Activated naive CD4-positive, alpha-beta T cell treated with anti-CD3 and anti-CD28 coated beads, Interleukin-2, amount 50 U/mL, for 72 hours (primary cell): ENCODE data around the gene NAT9. TPM values are rescaled to one million over a fixed set of nuclear protein-coding genes. Genes with fewer than 3 reads are reported as not detected.

ENCODE experiments used
- ATAC-seq, 2 donors: fragments of 150-1000 bp; cut with Tn5 transposase; 2 replicates each; pipeline ENCODE4 v1.10.0; 2021; ENCODE audit warnings: mild to moderate bottlenecking in 2 of 2, moderate library complexity in 2 of 2
- DNase-seq, 2 donors: peaks; one replicate each; pipeline ENCODE4 v3.0.0; 2021 to 2022; ENCODE audit warnings: low spot score in 2 of 2
- H3K27ac Mint-ChIP-seq, 2 donors: one replicate each; pipeline ENCODE4 v1.8.0; 2022; ENCODE audit warnings: mild to moderate bottlenecking in 2 of 2, mixed read lengths in 2 of 2
- H3K36me3 Mint-ChIP-seq, 2 donors: one replicate each; pipeline ENCODE4 v1.8.0; 2022; ENCODE audit warnings: mixed read lengths in 2 of 2
- H3K9me3 Mint-ChIP-seq, 2 donors: one replicate each; pipeline ENCODE4 v1.8.0; 2022; ENCODE audit warnings: mixed read lengths in 2 of 2
- total RNA-seq, 2 donors: library from RNA; stranded (reverse); gene quantifications; one replicate each; pipeline ENCODE4 v1.2.3, GENCODE V29; 2022

Gene NAT9
- total RNA-seq, 2 donors from 2014 or later = 38.2 to 57.2 TPM

- no peak overlapping the region for H3K27ac Mint-ChIP-seq
- DNase-seq (no peak), ATAC-seq (no peak)
- no peaks in the 10 kb centered on the region for H3K9me3 Mint-ChIP-seq
- no peaks in the 10 kb centered on the region for H3K36me3 Mint-ChIP-seq
Measured at GRCh38 chr17:74808714-74809430, 32.7 kb upstream of the NAT9 start.

- no peak overlapping the region for H3K27ac Mint-ChIP-seq
- ATAC-seq = no peak
Measured at GRCh38 chr17:74807925-74808324, 31.8 kb upstream of the NAT9 start.

GRCh38 chr17:74807441-74807840, 31.3 kb upstream of the NAT9 start:
- H3K36me3 Mint-ChIP-seq = no peaks in the 10 kb centered on the region
- DNase-seq (no peak), ATAC-seq (no peak)
- no peak overlapping the region for H3K27ac Mint-ChIP-seq
- no peaks in the 10 kb centered on the region for H3K9me3 Mint-ChIP-seq

More at GRCh38 chr17:74807925-74808324, 31.8 kb upstream of the NAT9 start:
- no peaks in the 10 kb centered on the region for H3K36me3 Mint-ChIP-seq
- no peak for DNase-seq
- no peaks in the 10 kb centered on the region for H3K9me3 Mint-ChIP-seq

- ATAC-seq = no peak
- Mint-ChIP-seq H3K36me3 (no peaks in the 10 kb centered on the region), H3K9me3 (no peaks in the 10 kb centered on the region), H3K27ac (no peak overlapping the region)
- DNase-seq = no peak
Measured at GRCh38 chr17:74806334-74806733, 30.2 kb upstream of the NAT9 start.

GRCh38 chr17:74805591-74805991, 29.4 kb upstream of the NAT9 start:
- no peaks in the 10 kb centered on the region for H3K36me3 Mint-ChIP-seq
- H3K27ac Mint-ChIP-seq = no peak overlapping the region
- DNase-seq = no peak
- ATAC-seq = no peak
- no peaks in the 10 kb centered on the region for H3K9me3 Mint-ChIP-seq

GRCh38 chr17:74804683-74805082, 28.5 kb upstream of the NAT9 start:
- DNase-seq (no peak), ATAC-seq (no peak)
- no peaks in the 10 kb centered on the region for H3K36me3 Mint-ChIP-seq
- H3K27ac Mint-ChIP-seq = no peak overlapping the region
- no peaks in the 10 kb centered on the region for H3K9me3 Mint-ChIP-seq

GRCh38 chr17:74803971-74804370, 27.8 kb upstream of the NAT9 start:
- Mint-ChIP-seq H3K36me3 (no peaks in the 10 kb centered on the region), H3K9me3 (no peaks in the 10 kb centered on the region), H3K27ac (no peak overlapping the region)
- DNase-seq (no peak), ATAC-seq (no peak)

- H3K36me3 Mint-ChIP-seq = no peaks in the 10 kb centered on the region
- no peak for DNase-seq
- H3K9me3 Mint-ChIP-seq = no peaks in the 10 kb centered on the region
- no peak overlapping the region for H3K27ac Mint-ChIP-seq
- no peak for ATAC-seq
Measured at GRCh38 chr17:74803388-74803930, 27.3 kb upstream of the NAT9 start.

GRCh38 chr17:74801896-74802295, 25.8 kb upstream of the NAT9 start:
- DNase-seq (no peak), ATAC-seq (no peak)
- Mint-ChIP-seq H3K27ac (peak overlapping the region in 1 of 2 donors; percentile 7), H3K9me3 (no peaks in the 10 kb centered on the region), H3K36me3 (no peaks in the 10 kb centered on the region)

GRCh38 chr17:74800531-74800930, 24.4 kb upstream of the NAT9 start:
- no peak for DNase-seq
- ATAC-seq = no peak
- no peak overlapping the region for H3K27ac Mint-ChIP-seq
- H3K9me3 Mint-ChIP-seq = no peaks in the 10 kb centered on the region
- no peaks in the 10 kb centered on the region for H3K36me3 Mint-ChIP-seq

- Mint-ChIP-seq H3K27ac (no peak overlapping the region), H3K9me3 (no peaks in the 10 kb centered on the region), H3K36me3 (no peaks in the 10 kb centered on the region)
- DNase-seq = no peak
- no peak for ATAC-seq
Measured at GRCh38 chr17:74799097-74799496, 23.0 kb upstream of the NAT9 start.

GRCh38 chr17:74798239-74798707, 22.1 kb upstream of the NAT9 start:
- DNase-seq (no peak), ATAC-seq (no peak)
- H3K27ac Mint-ChIP-seq = no peak overlapping the region
- no peaks in the 10 kb centered on the region for H3K9me3 Mint-ChIP-seq
- H3K36me3 Mint-ChIP-seq = no peaks in the 10 kb centered on the region

- Mint-ChIP-seq H3K9me3 (no peaks in the 10 kb centered on the region), H3K36me3 (no peaks in the 10 kb centered on the region), H3K27ac (no peak overlapping the region)
- DNase-seq (no peak), ATAC-seq (no peak)
Measured at GRCh38 chr17:74797824-74798223, 21.7 kb upstream of the NAT9 start.

- no peak for DNase-seq
- Mint-ChIP-seq H3K27ac (no peak overlapping the region), H3K36me3 (no peaks in the 10 kb centered on the region), H3K9me3 (no peaks in the 10 kb centered on the region)
- ATAC-seq = no peak
Measured at GRCh38 chr17:74796866-74797265, 20.7 kb upstream of the NAT9 start.

- ATAC-seq (no peak), DNase-seq (no peak)
- H3K9me3 Mint-ChIP-seq = no peaks in the 10 kb centered on the region
- H3K36me3 Mint-ChIP-seq = no peaks in the 10 kb centered on the region
- H3K27ac Mint-ChIP-seq = peak overlapping the region in 1 of 2 donors; percentile 1
Measured at GRCh38 chr17:74796211-74796610, 20.1 kb upstream of the NAT9 start.

GRCh38 chr17:74795327-74796020, 19.3 kb upstream of the NAT9 start:
- no peak for DNase-seq
- Mint-ChIP-seq H3K27ac (peak overlapping the region in 1 of 2 donors; percentile 60), H3K36me3 (peaks cover 0 to 3% of the 10 kb centered on the region in 2 donors), H3K9me3 (no peaks in the 10 kb centered on the region)
- no peak for ATAC-seq

GRCh38 chr17:74792586-74793105, 16.5 kb upstream of the NAT9 start:
- Mint-ChIP-seq H3K27ac (no peak overlapping the region), H3K9me3 (no peaks in the 10 kb centered on the region), H3K36me3 (peaks cover 5 to 10% of the 10 kb centered on the region in 2 donors)
- no peak for ATAC-seq
- no peak for DNase-seq
